Uterus (tissue), 4 donors: Measurements from ENCODE around the gene ZNF260. TPM values are rescaled to one million over a fixed set of nuclear protein-coding genes. Genes with fewer than 3 reads are reported as not detected.

ENCODE experiments used
- DNase-seq, 2 donors: peaks; one replicate each; pipeline ENCODE4 v3.0.0-alpha.2; 2019 to 2020
- H3K27ac ChIP-seq, 2 donors: fragments of 200-600 bp; sonication (generic); 1 replicate in 1 of 2; 2 replicates in 1 of 2; pipeline ENCODE4 v1.5.1; 2016 to 2018
- H3K27me3 ChIP-seq, 2 donors: fragments of 200-600 bp; sonication (generic); one replicate each; pipeline ENCODE4 v1.5.1; 2018 to 2019; ENCODE audit warnings: control low read depth in 1 of 2
- H3K36me3 ChIP-seq, 2 donors: fragments of 200-600 bp; sonication (generic); one replicate each; pipeline ENCODE4 v1.5.1; 2019; ENCODE audit warnings: control low read depth in 1 of 2
- H3K4me1 ChIP-seq, 2 donors: fragments of 200-600 bp; sonication (generic); one replicate each; pipeline ENCODE4 v1.5.1; 2018 to 2019; ENCODE audit warnings: control low read depth in 1 of 2
- H3K4me3 ChIP-seq, 2 donors: fragments of 200-600 bp; sonication (generic); 1 replicate in 1 of 2; 2 replicates in 1 of 2; pipeline ENCODE4 v1.5.1; 2018 to 2019; ENCODE audit warnings: mild to moderate bottlenecking in 1 of 2
- H3K9me3 ChIP-seq, 2 donors: fragments of 200-600 bp; sonication (generic); one replicate each; pipeline ENCODE4 v1.5.1; 2019; ENCODE audit warnings: control low read depth in 1 of 2
- CTCF ChIP-seq, 4 experiments: fragments of 200-600 bp in 2 of 4; fragments of 450-650 bp in 2 of 4; sonication (generic) in 2 of 4; IDR thresholded peaks; one replicate each; pipeline ENCODE4 v1.5.1; 2016 to 2019; ENCODE audit warnings: antibody characterized with exemption in 4 of 4, mild to moderate bottlenecking in 2 of 4, moderate library complexity in 1 of 4
- POLR2A ChIP-seq, 2 donors: fragments of 450-650 bp; IDR thresholded peaks; one replicate each; pipeline ENCODE4 v1.6.1; 2016; ENCODE audit warnings: antibody characterized with exemption in 2 of 2, mild to moderate bottlenecking in 1 of 2, moderate library complexity in 1 of 2
- intact Hi-C: fragments of 100-400 bp; cut with DNase I; formaldehyde crosslinking; loops from one replicate; pipeline ENCODE4 v1.15.1; 2023; ENCODE audit warnings: low total_unique reads
- total RNA-seq, 4 donors: library from RNA; depleted of rRNA in 3 of 4; stranded (reverse); fragments of >200 nt in 3 of 4; gene quantifications; one replicate each; pipeline versions ENCODE4 v1.1.0 to v1.2.4, GENCODE V29; 2014 to 2023
- donor health status: DM: yes; HTN: yes; CAD: no.

Gene ZNF260
- total RNA-seq, 4 donors from 2014 or later, result 5.1 to 42.3 (median 13.9) TPM

- Histone ChIP-seq H3K4me1 (no peaks in the 10 kb centered on the region), H3K27ac (peak overlapping the region; percentile 96 to 97), H3K9me3 (peaks cover 0 to 12% of the 10 kb centered on the region in 2 donors), H3K27me3 (no peaks in the 10 kb centered on the region), H3K4me3 (peak overlapping the region; percentile 76 to 90), H3K36me3 (no peaks in the 10 kb centered on the region)
- no peak for TF ChIP-seq CTCF (IDR thresholded peaks at IDR 0.05)
- TF ChIP-seq POLR2A (IDR thresholded peaks at IDR 0.05), result no peak
- DNase-seq, result no peak
- intact Hi-C loops, result no loop called here
Measured at GRCh38 chr19:36528921-36529518, 949 bp upstream of the ZNF260 start.

GRCh38 chr19:36527873-36528193 is 238 bp downstream of the ZNF260 start:
- peak overlapping the region; percentile 76 to 90 for H3K4me3 ChIP-seq
- peak overlapping the region; percentile 96 to 97 for H3K27ac ChIP-seq
- H3K4me1 ChIP-seq, result no peaks in the 10 kb centered on the region
- TF ChIP-seq POLR2A (IDR thresholded peaks at IDR 0.05) (no peak), CTCF (IDR thresholded peaks at IDR 0.05) (no peak)
- no peaks in the 10 kb centered on the region for H3K36me3 ChIP-seq
- no peaks in the 10 kb centered on the region for H3K27me3 ChIP-seq
- DNase-seq, result no peak
- peaks cover 0 to 17% of the 10 kb centered on the region in 2 donors for H3K9me3 ChIP-seq
- intact Hi-C loops, result no loop called here

- Histone ChIP-seq H3K4me3 (peak overlapping the region; percentile 76 to 90), H3K27ac (peak overlapping the region; percentile 96 to 97), H3K27me3 (no peaks in the 10 kb centered on the region), H3K36me3 (no peaks in the 10 kb centered on the region), H3K9me3 (peaks cover 0 to 22% of the 10 kb centered on the region in 2 donors), H3K4me1 (no peaks in the 10 kb centered on the region)
- DNase-seq, result no peak
- TF ChIP-seq POLR2A (IDR thresholded peaks at IDR 0.05), result no peak
- TF ChIP-seq CTCF (IDR thresholded peaks at IDR 0.05), result no peak
- intact Hi-C loops, result no loop called here
Measured at GRCh38 chr19:36527341-36527740, 730 bp downstream of the ZNF260 start.

GRCh38 chr19:36526581-36526980 is 1.5 kb downstream of the ZNF260 start:
- intact Hi-C loops, result no loop called here
- Histone ChIP-seq H3K36me3 (no peaks in the 10 kb centered on the region), H3K4me1 (no peaks in the 10 kb centered on the region), H3K4me3 (no peak overlapping the region), H3K9me3 (peaks cover 0 to 30% of the 10 kb centered on the region in 2 donors), H3K27me3 (no peaks in the 10 kb centered on the region), H3K27ac (no peak overlapping the region)
- no peak for DNase-seq
- TF ChIP-seq POLR2A (IDR thresholded peaks at IDR 0.05) (no peak), CTCF (IDR thresholded peaks at IDR 0.05) (no peak)

GRCh38 chr19:36524617-36525016 is 3.5 kb downstream of the ZNF260 start:
- Histone ChIP-seq H3K27ac (no peak overlapping the region), H3K4me3 (no peak overlapping the region), H3K9me3 (peaks cover 0 to 49% of the 10 kb centered on the region in 2 donors), H3K4me1 (no peaks in the 10 kb centered on the region), H3K36me3 (no peaks in the 10 kb centered on the region), H3K27me3 (no peaks in the 10 kb centered on the region)
- intact Hi-C loops, result no loop called here
- no peak for DNase-seq
- TF ChIP-seq CTCF (IDR thresholded peaks at IDR 0.05) (no peak), POLR2A (IDR thresholded peaks at IDR 0.05) (no peak)
